ENCODE data around the gene INSRR. TPM values are rescaled to one million over a fixed set of nuclear protein-coding genes. Genes with fewer than 3 reads are reported as not detected.

Gene INSRR
- total RNA-seq, 1 experiment from 2014 or later: not detected

GRCh38 chr1:156836041-156836654, 22.8 kb downstream of the INSRR start:
- TF ChIP-seq CTCF (conservative IDR thresholded peaks at IDR 0.05) (no peak), EZH2 (IDR thresholded peaks at IDR 0.05; ENCODE audit: low read depth) (no peak)
- Histone ChIP-seq H3K4me2 (no peak overlapping the region), H3K27me3 (ENCODE audit: insufficient read depth, low read depth) (peaks cover 29% of the 10 kb centered on the region; the same call in 1 of the 2 replicates), H3K4me1 (replicated peaks; ENCODE audit: insufficient read depth) (no peaks in the 10 kb centered on the region), H2AFZ (no peak overlapping the region), H3K79me2 (ENCODE audit: low read depth) (no peaks in the 10 kb centered on the region), H3F3A (ENCODE audit: insufficient read depth, low read depth) (no peaks in the 10 kb centered on the region), H3K27ac (no peak overlapping the region), H4K20me1 (ENCODE audit: insufficient read depth) (no peaks in the 10 kb centered on the region), H3K4me3 (no peak overlapping the region), H3K9me2 (ENCODE audit: insufficient read depth) (no peaks in the 10 kb centered on the region), H3K36me3 (ENCODE audit: low read depth) (no peaks in the 10 kb centered on the region), H3K9me3 (ENCODE audit: insufficient read depth, low read depth) (no peaks in the 10 kb centered on the region)
- no peak for DNase-seq
- POLR2A ChIA-PET (ENCODE audit: unreplicated experiment): no interaction called here
- CTCF ChIA-PET: no interaction called here
- intact Hi-C loops (cut with micrococcal nuclease; ENCODE audit: unreplicated experiment): no loop called here
- no TSS peak for BruUV-seq (replicated peaks)

GRCh38 chr1:156834322-156834721, 24.6 kb downstream of the INSRR start:
- BruUV-seq (replicated peaks): no TSS peak
- TF ChIP-seq EZH2 (IDR thresholded peaks at IDR 0.05; ENCODE audit: low read depth) (no peak), CTCF (conservative IDR thresholded peaks at IDR 0.05) (no peak)
- Histone ChIP-seq H2AFZ (no peak overlapping the region), H3K9me3 (ENCODE audit: insufficient read depth, low read depth) (no peaks in the 10 kb centered on the region), H3K36me3 (ENCODE audit: low read depth) (no peaks in the 10 kb centered on the region), H3K4me2 (no peak overlapping the region), H3K4me3 (no peak overlapping the region), H3K79me2 (ENCODE audit: low read depth) (no peaks in the 10 kb centered on the region), H3K27me3 (ENCODE audit: insufficient read depth, low read depth) (peaks cover 29% of the 10 kb centered on the region; the same call in 1 of the 2 replicates), H3F3A (ENCODE audit: insufficient read depth, low read depth) (no peaks in the 10 kb centered on the region), H3K4me1 (replicated peaks; ENCODE audit: insufficient read depth) (no peaks in the 10 kb centered on the region), H3K9me2 (ENCODE audit: insufficient read depth) (no peaks in the 10 kb centered on the region), H4K20me1 (ENCODE audit: insufficient read depth) (no peaks in the 10 kb centered on the region), H3K27ac (no peak overlapping the region)
- intact Hi-C loops (cut with micrococcal nuclease; ENCODE audit: unreplicated experiment): no loop called here
- ChIA-PET CTCF (no interaction called here), POLR2A (ENCODE audit: unreplicated experiment) (no interaction called here)
- no peak for DNase-seq

- ChIA-PET CTCF (no interaction called here), POLR2A (ENCODE audit: unreplicated experiment) (no interaction called here)
- H2AFZ ChIP-seq: no peak overlapping the region
- no peak overlapping the region for H3K4me2 ChIP-seq
- no peak for TF ChIP-seq EZH2 (IDR thresholded peaks at IDR 0.05; ENCODE audit: low read depth)
- no peak for TF ChIP-seq CTCF (conservative IDR thresholded peaks at IDR 0.05)
- H3K27me3 ChIP-seq (ENCODE audit: insufficient read depth, low read depth): peaks cover 29% of the 10 kb centered on the region; the same call in 1 of the 2 replicates
- intact Hi-C loops (cut with micrococcal nuclease; ENCODE audit: unreplicated experiment): no loop called here
- no peaks in the 10 kb centered on the region for H3K79me2 ChIP-seq (ENCODE audit: low read depth)
- no peaks in the 10 kb centered on the region for H4K20me1 ChIP-seq (ENCODE audit: insufficient read depth)
- H3F3A ChIP-seq (ENCODE audit: insufficient read depth, low read depth): no peaks in the 10 kb centered on the region
- no peaks in the 10 kb centered on the region for H3K9me2 ChIP-seq (ENCODE audit: insufficient read depth)
- no peak overlapping the region for H3K27ac ChIP-seq
- no peak for DNase-seq
- H3K4me3 ChIP-seq: no peak overlapping the region
- H3K4me1 ChIP-seq (replicated peaks; ENCODE audit: insufficient read depth): no peaks in the 10 kb centered on the region
- no peaks in the 10 kb centered on the region for H3K36me3 ChIP-seq (ENCODE audit: low read depth)
- BruUV-seq (replicated peaks): no TSS peak
- H3K9me3 ChIP-seq (ENCODE audit: insufficient read depth, low read depth): no peaks in the 10 kb centered on the region
These were observed 25.3 kb downstream of the INSRR start for GRCh38 chr1:156833603-156834002.

Data from PC-9 (cell line).